Measurements from ENCODE around the gene BTBD9. TPM values are rescaled to one million over a fixed set of nuclear protein-coding genes. Genes with fewer than 3 reads are reported as not detected.
A peak's percentile ranks its signal among the peaks of the same experiment; 100 is the strongest.

BTBD9 gene
- total RNA-seq, 1 experiment from 2014 or later = 19.4 TPM

DNA sequence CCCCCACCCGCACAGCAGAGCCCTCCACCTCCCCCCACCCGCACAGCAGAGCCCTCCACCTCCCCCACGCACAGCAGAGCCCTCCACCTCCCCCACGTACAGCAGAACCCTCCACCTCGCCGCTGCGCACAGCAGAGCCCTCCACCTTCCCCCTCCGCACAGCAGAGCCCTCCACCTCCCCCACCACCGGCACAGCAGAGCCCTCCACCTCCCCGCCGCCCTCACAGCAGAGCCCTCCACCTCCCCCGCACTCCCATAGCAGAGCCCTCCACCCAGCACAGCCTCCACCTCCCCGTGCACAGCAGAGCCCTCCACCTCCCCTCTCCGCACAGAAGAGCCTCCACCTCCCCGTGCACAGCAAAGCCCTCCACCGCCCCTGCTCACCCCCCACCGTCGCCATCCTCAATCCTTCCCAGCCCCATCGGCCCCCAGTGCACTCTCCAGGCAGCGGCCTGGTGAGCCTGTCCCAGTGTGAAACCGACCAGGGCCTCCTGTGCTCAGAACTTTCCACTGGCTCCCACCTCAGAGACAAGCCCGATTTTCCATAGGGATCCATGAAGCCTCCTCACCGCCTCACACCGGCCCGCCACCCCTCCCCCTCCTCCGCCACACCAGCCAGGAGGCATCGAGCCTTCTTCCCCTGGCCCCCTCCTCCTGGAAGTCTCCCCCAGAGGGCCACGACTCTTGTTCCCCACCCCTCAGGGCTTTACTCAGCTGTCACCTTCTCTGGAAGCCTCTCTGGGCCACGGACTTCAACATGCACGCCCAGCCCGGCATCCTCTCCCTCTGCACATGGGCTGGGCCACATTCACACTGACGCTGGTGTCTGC, 473.1 kb downstream of the BTBD9 start:
- no peak for TF ChIP-seq CTCF (IDR thresholded peaks at IDR 0.05; ENCODE audit: unreplicated experiment)
- Mint-ChIP-seq H3K4me3 (ENCODE audit: low read depth, unreplicated experiment) (no peak overlapping the region), H3K27me3 (ENCODE audit: unreplicated experiment) (no peaks in the 10 kb centered on the region), H3K4me1 (ENCODE audit: low read depth, unreplicated experiment) (peaks cover 9% of the 10 kb centered on the region), H3K9me3 (ENCODE audit: low read depth, unreplicated experiment) (no peaks in the 10 kb centered on the region), H3K27ac (ENCODE audit: unreplicated experiment) (no peak overlapping the region), H3K36me3 (ENCODE audit: insufficient read depth, unreplicated experiment) (peaks cover 24% of the 10 kb centered on the region)
- intact Hi-C loops (cut with micrococcal nuclease; ENCODE audit: unreplicated experiment) = no loop called here
- DNase-seq = no peak
- CTCF ChIA-PET = no interaction called here
- no TSS peak for BruUV-seq (replicated peaks)

GRCh38 chr6:38164671-38165108, 475.0 kb downstream of the BTBD9 start:
- Mint-ChIP-seq H3K4me3 (ENCODE audit: low read depth, unreplicated experiment) (no peak overlapping the region), H3K9me3 (ENCODE audit: low read depth, unreplicated experiment) (no peaks in the 10 kb centered on the region), H3K4me1 (ENCODE audit: low read depth, unreplicated experiment) (peaks cover 9% of the 10 kb centered on the region)

GRCh38 chr6:38164131-38164481, 475.6 kb downstream of the BTBD9 start:
- Mint-ChIP-seq H3K36me3 (ENCODE audit: insufficient read depth, unreplicated experiment) (peaks cover 38% of the 10 kb centered on the region), H3K4me3 (ENCODE audit: low read depth, unreplicated experiment) (no peak overlapping the region), H3K9me3 (ENCODE audit: low read depth, unreplicated experiment) (no peaks in the 10 kb centered on the region), H3K27ac (ENCODE audit: unreplicated experiment) (peak overlapping the region; percentile 16), H3K27me3 (ENCODE audit: unreplicated experiment) (no peaks in the 10 kb centered on the region), H3K4me1 (ENCODE audit: low read depth, unreplicated experiment) (peaks cover 9% of the 10 kb centered on the region)
- CTCF ChIA-PET = no interaction called here
- intact Hi-C loops (cut with micrococcal nuclease; ENCODE audit: unreplicated experiment) = no loop called here
- DNase-seq = no peak
- TF ChIP-seq CTCF (IDR thresholded peaks at IDR 0.05; ENCODE audit: unreplicated experiment) = no peak
- no TSS peak for BruUV-seq (replicated peaks)

More at GRCh38 chr6:38164671-38165108, 475.0 kb downstream of the BTBD9 start:
- DNase-seq = no peak
- no TSS peak for BruUV-seq (replicated peaks)
- intact Hi-C loops (cut with micrococcal nuclease; ENCODE audit: unreplicated experiment) = no loop called here
- H3K27me3 Mint-ChIP-seq (ENCODE audit: unreplicated experiment) = no peaks in the 10 kb centered on the region
- H3K27ac Mint-ChIP-seq (ENCODE audit: unreplicated experiment) = no peak overlapping the region
- peaks cover 32% of the 10 kb centered on the region for H3K36me3 Mint-ChIP-seq (ENCODE audit: insufficient read depth, unreplicated experiment)
- TF ChIP-seq CTCF (IDR thresholded peaks at IDR 0.05; ENCODE audit: unreplicated experiment) = no peak
- CTCF ChIA-PET = interaction anchor here (0.7 kb wide), 1 partner anchor 856 kb away, joined by 3 read pairs; no protein-coding TSS in a partner anchor

DNA sequence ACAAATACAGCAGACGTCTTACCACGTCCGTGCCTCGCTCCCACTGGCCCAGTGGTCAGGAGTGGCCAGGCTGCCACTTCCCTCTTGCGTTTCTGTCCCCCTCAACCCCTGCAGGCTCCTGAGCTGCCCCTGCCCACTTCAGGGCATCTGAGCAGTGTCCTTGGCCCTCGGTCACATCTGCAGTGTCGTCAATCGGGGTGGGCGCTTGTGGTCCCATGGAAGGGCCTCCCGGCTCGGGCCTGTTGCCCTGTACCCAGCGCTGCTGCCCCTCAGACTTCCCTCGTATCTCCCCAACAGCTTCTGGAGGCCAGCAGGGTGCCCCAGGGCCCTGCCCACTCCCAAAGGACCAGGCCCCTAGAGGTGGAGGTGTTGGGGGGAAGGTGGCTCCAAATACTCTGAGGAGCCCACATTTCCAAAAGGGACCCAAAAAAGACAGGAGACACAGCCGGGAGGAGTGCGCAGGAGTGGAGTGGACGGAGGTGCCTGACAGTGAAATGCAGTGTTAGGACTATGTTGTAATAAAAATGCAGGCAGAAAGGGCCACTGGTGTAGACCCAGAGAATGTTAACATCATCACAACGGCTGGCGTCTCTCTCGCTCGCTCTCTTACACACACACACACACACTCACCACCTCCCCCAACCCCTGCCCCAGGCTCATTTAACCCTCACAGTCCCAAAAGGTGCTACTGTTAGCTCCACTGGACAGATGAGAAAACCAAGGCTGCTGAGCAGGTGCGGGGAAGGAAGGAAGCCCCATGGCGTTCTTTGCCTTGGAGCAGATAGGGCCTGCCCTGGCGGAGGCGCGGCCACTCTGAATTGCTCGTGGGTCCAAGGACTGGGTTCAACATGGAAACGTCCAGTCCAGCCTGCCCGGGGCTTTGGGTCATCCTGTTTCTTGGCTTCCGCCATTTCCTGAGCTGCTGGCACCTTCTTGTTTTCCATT, 476.3 kb downstream of the BTBD9 start:
- no peak for DNase-seq
- H3K27me3 Mint-ChIP-seq (ENCODE audit: unreplicated experiment) = no peaks in the 10 kb centered on the region
- no peak overlapping the region for H3K4me3 Mint-ChIP-seq (ENCODE audit: low read depth, unreplicated experiment)
- peak overlapping the region; percentile 16 for H3K27ac Mint-ChIP-seq (ENCODE audit: unreplicated experiment)
- peaks cover 9% of the 10 kb centered on the region for H3K4me1 Mint-ChIP-seq (ENCODE audit: low read depth, unreplicated experiment)
- no peak for TF ChIP-seq CTCF (IDR thresholded peaks at IDR 0.05; ENCODE audit: unreplicated experiment)
- intact Hi-C loops (cut with micrococcal nuclease; ENCODE audit: unreplicated experiment) = no loop called here
- peaks cover 44% of the 10 kb centered on the region for H3K36me3 Mint-ChIP-seq (ENCODE audit: insufficient read depth, unreplicated experiment)
- BruUV-seq (replicated peaks) = no TSS peak
- no peaks in the 10 kb centered on the region for H3K9me3 Mint-ChIP-seq (ENCODE audit: low read depth, unreplicated experiment)
- CTCF ChIA-PET = no interaction called here

Data from Calu3 (cell line).